ENCODE results near the gene NKX2-4. TPM values are rescaled to one million over a fixed set of nuclear protein-coding genes. Genes with fewer than 3 reads are reported as not detected.
"Not testable (repeated sequence)": the region's sequence is repeated elsewhere in the genome, so short reads cannot be mapped to it uniquely, and the experiment has no call there.

NKX2-4 gene
- polyA plus RNA-seq, 4 donors: not detected

- DNase-seq (ENCODE audit: low read depth in 4 of 4, low spot score in 3 of 4): no peak
Measured at GRCh38 chr20:21394551-21394950, 2.8 kb downstream of the NKX2-4 start.

- no peak for DNase-seq (ENCODE audit: low read depth in 4 of 4, low spot score in 3 of 4)
Measured at GRCh38 chr20:21393816-21394519, 3.4 kb downstream of the NKX2-4 start.

GRCh38 chr20:21393166-21393565 is 4.2 kb downstream of the NKX2-4 start:
- DNase-seq (ENCODE audit: low read depth in 4 of 4, low spot score in 3 of 4): no peak

- DNase-seq (ENCODE audit: low read depth in 4 of 4, low spot score in 3 of 4): no peak
Measured at GRCh38 chr20:21391972-21392352, 5.4 kb downstream of the NKX2-4 start.

GRCh38 chr20:21391185-21391971 is 5.9 kb downstream of the NKX2-4 start:
- DNase-seq (ENCODE audit: low read depth in 4 of 4, low spot score in 3 of 4): no peak

GRCh38 chr20:21390768-21391167 is 6.6 kb downstream of the NKX2-4 start:
- DNase-seq (ENCODE audit: low read depth in 4 of 4, low spot score in 3 of 4): no peak

GRCh38 chr20:21389368-21389767 is 8.0 kb downstream of the NKX2-4 start:
- DNase-seq (ENCODE audit: low read depth in 4 of 4, low spot score in 3 of 4): no peak

GRCh38 chr20:21388566-21388965 is 8.8 kb downstream of the NKX2-4 start:
- no peak for DNase-seq (ENCODE audit: low read depth in 4 of 4, low spot score in 3 of 4)

GRCh38 chr20:21387528-21387927 is 9.8 kb downstream of the NKX2-4 start:
- no peak for DNase-seq (ENCODE audit: low read depth in 4 of 4, low spot score in 3 of 4)

- DNase-seq (ENCODE audit: low read depth in 4 of 4, low spot score in 3 of 4): no peak
Measured at GRCh38 chr20:21386111-21386510, 11.2 kb downstream of the NKX2-4 start.

GRCh38 chr20:21384308-21384892 is 12.9 kb downstream of the NKX2-4 start:
- no peak for DNase-seq (ENCODE audit: low read depth in 4 of 4, low spot score in 3 of 4)

GRCh38 chr20:21381619-21382018 is 15.7 kb downstream of the NKX2-4 start:
- no peak for DNase-seq (ENCODE audit: low read depth in 4 of 4, low spot score in 3 of 4)

GRCh38 chr20:21380711-21381110 is 16.6 kb downstream of the NKX2-4 start:
- no peak for DNase-seq (ENCODE audit: low read depth in 4 of 4, low spot score in 3 of 4)

GRCh38 chr20:21378259-21378658 is 19.1 kb downstream of the NKX2-4 start:
- DNase-seq (ENCODE audit: low read depth in 4 of 4, low spot score in 3 of 4): no peak

GRCh38 chr20:21377701-21378100 is 19.6 kb downstream of the NKX2-4 start:
- no peak for DNase-seq (ENCODE audit: low read depth in 4 of 4, low spot score in 3 of 4)

- no peak for DNase-seq (ENCODE audit: low read depth in 4 of 4, low spot score in 3 of 4)
Measured at GRCh38 chr20:21376626-21377025, 20.7 kb downstream of the NKX2-4 start.

GRCh38 chr20:21373436-21373835 is 23.9 kb downstream of the NKX2-4 start:
- no peak for DNase-seq (ENCODE audit: low read depth in 4 of 4, low spot score in 3 of 4)

- no peak for DNase-seq (ENCODE audit: low read depth in 4 of 4, low spot score in 3 of 4)
Measured at GRCh38 chr20:21372016-21372415, 25.3 kb downstream of the NKX2-4 start.

- no peak for DNase-seq (ENCODE audit: low read depth in 4 of 4, low spot score in 3 of 4)
Measured at GRCh38 chr20:21371193-21371592, 26.1 kb downstream of the NKX2-4 start.

- DNase-seq (ENCODE audit: low read depth in 4 of 4, low spot score in 3 of 4): no peak
Measured at GRCh38 chr20:21368791-21369190, 28.5 kb downstream of the NKX2-4 start.

GRCh38 chr20:21366273-21366672 is 31.1 kb downstream of the NKX2-4 start:
- DNase-seq (ENCODE audit: low read depth in 4 of 4, low spot score in 3 of 4): not testable (repeated sequence)

GRCh38 chr20:21365771-21366170 is 31.6 kb downstream of the NKX2-4 start:
- DNase-seq (ENCODE audit: low read depth in 4 of 4, low spot score in 3 of 4): no peak

Measured in left renal pelvis (tissue), 4 donors.